GM12878 (cell line): ENCODE measurements around the gene NUB1. TPM values are rescaled to one million over a fixed set of nuclear protein-coding genes. Genes with fewer than 3 reads are reported as not detected.

Experiments
- ATAC-seq: fragments of 200-7000 bp; cut with Tn5 transposase; 3 replicates; pipeline ENCODE4 v1.9.1; 2020; ENCODE audit warnings: mild to moderate bottlenecking, moderate library complexity
- BruUV-seq: library from RNA; stranded (reverse); fragments of 400-500 nt; replicated peaks from 2 replicates; lab custom pipeline; 2021; lab: Mats Ljungman, UMichigan
- CTCF ChIA-PET: fragments of 300-600 bp; sonication (Branson Sonifier 250); formaldehyde crosslinking; extraction: SDS; loops from one replicate; lab custom pipeline; 2021; ENCODE audit warnings: inconsistent platforms; lab: Yijun Ruan, JAX
- POLR2A ChIA-PET: fragments of 350-600 bp; formaldehyde crosslinking; extraction: SDS; loops from one replicate; lab custom pipeline; 2021; ENCODE audit warnings: inconsistent platforms; lab: Charles Lee
- RAD21 ChIA-PET: fragments of 300-600 bp; sonication (Branson Sonifier 250); formaldehyde crosslinking; loops from one replicate; lab custom pipeline; 2023; ENCODE audit warnings: antibody characterized with exemption; ENCODE audit not compliant: unreplicated experiment; lab: Charles Lee
- SMC1A ChIA-PET: fragments of 300-600 bp; sonication (Branson Sonifier 250); formaldehyde crosslinking; loops from one replicate; lab custom pipeline; 2023; ENCODE audit not compliant: unreplicated experiment, uncharacterized antibody; lab: Charles Lee
- DNase-seq: peaks from one replicate; pipeline ENCODE4 v3.0.0-alpha.2; 2011; ENCODE audit warnings: low read depth, low spot score
- FAIRE-seq: peaks from 3 replicates; lab custom pipeline; 2011; peaks lifted over from hg19 to GRCh38; lab: Jason Lieb, UNC
- H2AFZ ChIP-seq: 2 replicates; pipeline ENCODE4 v1.6.0; 2011; ENCODE audit warnings: low read depth, low read length, control low read depth; ENCODE audit not compliant: control insufficient read depth
- H3K27ac ChIP-seq: 2 replicates; pipeline ENCODE4 v1.5.1; 2011; ENCODE audit warnings: control low read depth; ENCODE audit not compliant: control insufficient read depth, insufficient read depth
- H3K27me3 ChIP-seq, 2 experiments: replicated peaks in 1 of 2; 2 replicates each; pipeline versions ENCODE4 v1.6.0 to v1.6.1; 2011; ENCODE audit warnings: low read length in 1 of 2; ENCODE audit not compliant: control insufficient read depth in 2 of 2, insufficient read depth in 2 of 2
- H3K36me3 ChIP-seq, 2 experiments: 2 replicates each; pipeline ENCODE4 v1.5.1; 2011; ENCODE audit warnings: low read length in 1 of 2; ENCODE audit not compliant: control insufficient read depth in 2 of 2, insufficient read depth in 2 of 2
- H3K4me1 ChIP-seq: 2 replicates; pipeline ENCODE4 v1.6.1; 2011; ENCODE audit warnings: mild to moderate bottlenecking, low read length, moderate library complexity, mixed read lengths; ENCODE audit not compliant: control insufficient read depth, insufficient read depth
- H3K4me2 ChIP-seq: 2 replicates; pipeline ENCODE4 v1.6.0; 2011; ENCODE audit warnings: control low read depth; ENCODE audit not compliant: control insufficient read depth, insufficient read depth
- H3K4me3 ChIP-seq: fragments of 200-600 bp; sonication (generic); 2 replicates; pipeline ENCODE4 v1.5.1; 2016
- H3K79me2 ChIP-seq: 2 replicates; pipeline ENCODE4 v1.6.0; 2011; ENCODE audit warnings: low read length; ENCODE audit not compliant: control insufficient read depth, insufficient read depth
- H3K9ac ChIP-seq: 2 replicates; pipeline ENCODE4 v1.8.0; 2011; ENCODE audit warnings: low read length, control low read depth, mixed read lengths; ENCODE audit not compliant: control insufficient read depth, insufficient read depth
- H3K9me3 ChIP-seq: replicated peaks from 3 replicates; pipeline ENCODE4 v1.5.1; 2011; ENCODE audit warnings: mild to moderate bottlenecking, low read length; ENCODE audit not compliant: control insufficient read depth, insufficient read depth
- H4K20me1 ChIP-seq: 2 replicates; pipeline ENCODE4 v1.6.0; 2011; ENCODE audit not compliant: control insufficient read depth, insufficient read depth
- ATF2 ChIP-seq: IDR thresholded peaks from 2 replicates; pipeline ENCODE4 v1.6.1; 2012; ENCODE audit warnings: low read length, inconsistent platforms
- BHLHE40 ChIP-seq, 2 experiments: fragments of 450-650 bp in 1 of 2; IDR thresholded peaks; 2 replicates each; pipeline ENCODE4 v1.6.1; 2011 to 2017; ENCODE audit warnings: low read depth in 2 of 2, borderline replicate concordance in 1 of 2, improper control_type of control experiment in 1 of 2, low read length in 1 of 2, mild to moderate bottlenecking in 1 of 2
- CBFB ChIP-seq: IDR thresholded peaks from 2 replicates; pipeline ENCODE4 v1.6.1; 2016; ENCODE audit warnings: antibody characterized with exemption, low read depth
- DPF2 ChIP-seq: fragments of 450-650 bp; IDR thresholded peaks from 2 replicates; pipeline ENCODE4 v1.6.1; 2017; ENCODE audit warnings: mild to moderate bottlenecking
- EGR1 ChIP-seq, 2 experiments: IDR thresholded peaks; 1 replicate in 1 of 2; 2 replicates in 1 of 2; pipeline ENCODE4 v1.6.1; 2011 to 2012; ENCODE audit warnings: low read depth in 2 of 2, low read length in 2 of 2, borderline replicate concordance in 1 of 2, mild to moderate bottlenecking in 1 of 2, moderate library complexity in 1 of 2
- IKZF1 ChIP-seq: fragments of 450-650 bp; conservative IDR thresholded peaks from 2 replicates; pipeline ENCODE4 v1.6.1; 2017; ENCODE audit warnings: antibody characterized with exemption, mild to moderate bottlenecking
- IKZF2 ChIP-seq, 2 experiments: fragments of 450-650 bp; IDR thresholded peaks; 2 replicates each; pipeline ENCODE4 v1.6.1; 2017; ENCODE audit warnings: mild to moderate bottlenecking in 2 of 2, moderate library complexity in 2 of 2
- NBN ChIP-seq: fragments of 450-650 bp; IDR thresholded peaks from 2 replicates; pipeline ENCODE4 v1.6.1; 2016
- PKNOX1 ChIP-seq: fragments of 450-650 bp; IDR thresholded peaks from 2 replicates; pipeline ENCODE4 v1.6.1; 2016; ENCODE audit warnings: mild to moderate bottlenecking
- POLR2AphosphoS2 ChIP-seq: IDR thresholded peaks from 2 replicates; pipeline ENCODE4 v1.6.1; 2011; ENCODE audit warnings: low read depth, mild to moderate bottlenecking, low read length, improper control_type of control experiment, moderate library complexity
- RBBP5 ChIP-seq: fragments of 200-600 bp; sonication (generic); conservative IDR thresholded peaks from 2 replicates; pipeline ENCODE4 v1.6.1; 2016
- RUNX3 ChIP-seq: IDR thresholded peaks from 2 replicates; pipeline ENCODE4 v1.6.1; 2012; ENCODE audit warnings: low read length, inconsistent platforms
- SPI1 ChIP-seq: IDR thresholded peaks from 2 replicates; pipeline ENCODE4 v1.6.1; 2011; ENCODE audit warnings: low read depth, mild to moderate bottlenecking, low read length, moderate library complexity, borderline replicate concordance; ENCODE audit not compliant: insufficient read depth
- TBL1XR1 ChIP-seq: IDR thresholded peaks from 2 replicates; pipeline ENCODE4 v1.6.1; 2012; ENCODE audit warnings: low read depth, low read length, improper control_type of control experiment
- ZBTB4 ChIP-seq: fragments of 450-650 bp; formaldehyde crosslinking; IDR thresholded peaks from 2 replicates; pipeline ENCODE4 v1.4.0; 2022; ENCODE audit warnings: mild to moderate bottlenecking, moderate library complexity
- ZNF207 ChIP-seq: fragments of 450-650 bp; IDR thresholded peaks from 2 replicates; pipeline ENCODE4 v1.6.1; 2014; ENCODE audit warnings: antibody characterized with exemption, mild to moderate bottlenecking, borderline replicate concordance
- ZNF274 ChIP-seq: IDR thresholded peaks from one replicate; pipeline ENCODE4 v1.8.0; 2011; ENCODE audit not compliant: insufficient read length, insufficient read depth
- WGBS: methylation state at CpG from one replicate; pipeline ENCODE4 v1.1.6; 2016; ENCODE audit warnings: low lambda C conversion rate; ENCODE audit not compliant: insufficient replicate concordance, insufficient coverage; ENCODE audit errors: missing lambda C conversion rate; 5-methylcytosine and 5-hydroxymethylcytosine counted together
- in situ Hi-C: fragments of 300-500 bp; cut with MboI; formaldehyde crosslinking; loops from 9 replicates; pipeline ENCODE4 v1.14.3; 2018; ENCODE audit warnings: mixed read lengths
- intact Hi-C: fragments of 100-400 bp; cut with micrococcal nuclease; formaldehyde crosslinking; loops from one replicate; pipeline ENCODE4 v1.14.2; 2022; ENCODE audit not compliant: unreplicated experiment
- polyA plus RNA-seq, 11 experiments: library from polyadenylated mRNA; depleted of rRNA in 4 of 11; unstranded in 6 of 11; stranded (reverse) in 5 of 11; fragments of >200 nt; fragmentation: Nextera tagmentation in 4 of 11; fragmentation: Illumina TruSeq in 1 of 11; extraction: Ambion mirVana in 4 of 11; extraction: Trizol in 1 of 11; gene quantifications; 1 replicate in 1 of 11; 2 replicates in 10 of 11; pipeline versions ENCODE4 v1.2.1 to v1.2.3, GENCODE V29; 2011 to 2016; ENCODE audit warnings: inconsistent platforms in 2 of 11, missing spikeins in 2 of 11, low read depth in 1 of 11
- total RNA-seq, 4 experiments: library from RNA; depleted of rRNA in 3 of 4; stranded (reverse); fragments of >200 nt in 3 of 4; fragmentation: Illumina TruSeq in 1 of 4; extraction: Trizol in 1 of 4; gene quantifications; 2 replicates each; pipeline versions ENCODE4 v1.2.1 to v1.2.3, GENCODE V29; 2013 to 2021

Gene NUB1
- total and polyA plus RNA-seq, 10 of the 15 experiments (the other 5 are each of a cell fraction or from before 2014, with no cell fraction given) = 24.1 to 102 (median 49.0) TPM

GRCh38 chr7:151330661-151331060, 11.0 kb upstream of the NUB1 start (continued):
- TF ChIP-seq ZBTB4 (no peak), ZNF207 (no peak)

- H3K36me3 ChIP-seq = no peaks in the 10 kb centered on the region
- H3K9me3 ChIP-seq = peaks cover 5% of the 10 kb centered on the region; the same call in 1 of the 3 replicates
- CTCF ChIA-PET = interaction anchor here (1.0 to 4.8 kb wide), 4 partner anchors 9 to 34 kb away, joined by 3 to 32 read pairs (median 8); no protein-coding TSS in a partner anchor
- no peak overlapping the region for H3K4me3 ChIP-seq
- BruUV-seq = no TSS peak
- no peak overlapping the region for H2AFZ ChIP-seq
- no peaks in the 10 kb centered on the region for H4K20me1 ChIP-seq
- H3K9ac ChIP-seq = no peak overlapping the region
- no peaks in the 10 kb centered on the region for H3K79me2 ChIP-seq
- no peak for ATAC-seq
- H3K27ac ChIP-seq = no peak overlapping the region
- in situ Hi-C loops (no loop called here), intact Hi-C loops (no loop called here)
- no peak for DNase-seq
- no peak for FAIRE-seq
- SMC1A ChIA-PET = interaction anchor here (1.0 to 2.6 kb wide), 6 partner anchors 8 to 19 kb away, joined by 3 to 15 read pairs (median 4); no protein-coding TSS in a partner anchor
- WGBS = 35% methylated on average over 1 of the region's 1 CpG
- no peak overlapping the region for H3K4me2 ChIP-seq
- peaks cover 7% of the 10 kb centered on the region for H3K4me1 ChIP-seq
- POLR2A ChIA-PET = no interaction called here
- no peaks in the 10 kb centered on the region for H3K27me3 ChIP-seq
- RAD21 ChIA-PET = no interaction called here
- no peak for TF ChIP-seq CBFB
- TF ChIP-seq BHLHE40 (IDR thresholded peaks at IDR 0.05; ENCODE audit: borderline replicate concordance in 1 of 2, low read depth in 2 of 2, low read length in 1 of 2) = no peak
- TF ChIP-seq TBL1XR1 = no peak
- TF ChIP-seq NBN = no peak
- TF ChIP-seq DPF2 = no peak
- TF ChIP-seq ATF2 = no peak
- no peak for TF ChIP-seq PKNOX1
- TF ChIP-seq RUNX3 = no peak
- no peak for TF ChIP-seq RBBP5
- TF ChIP-seq IKZF1 = no peak
- no peak for TF ChIP-seq IKZF2 (IDR thresholded peaks at IDR 0.05)
- no peak for TF ChIP-seq SPI1
- TF ChIP-seq POLR2AphosphoS2 = no peak
- no peak for TF ChIP-seq ZNF274
- TF ChIP-seq EGR1 (IDR thresholded peaks at IDR 0.05; ENCODE audit: borderline replicate concordance in 1 of 2, low read depth in 2 of 2, low read length in 2 of 2) = no peak
These were observed 7.0 kb upstream of the NUB1 start for GRCh38 chr7:151334628-151335027.
